NCI-H2107 (cell line): ENCODE data around the gene CD320.
"Not testable (repeated sequence)": the region's sequence is repeated elsewhere in the genome, so short reads cannot be mapped to it uniquely, and the experiment has no call there.

Experiments used
- DNase-seq: peaks from one replicate; lab custom pipeline; 2025; lab: John Stamatoyannopoulos, UW

Gene CD320

GRCh38 chr19:8308891-8309291 is 733 bp upstream of the CD320 start:
- DNase-seq, result no peak

- no peak for DNase-seq
Measured at GRCh38 chr19:8307400-8307964, 676 bp downstream of the CD320 start.

GRCh38 chr19:8306235-8307054 is 1.7 kb downstream of the CD320 start:
- no peak for DNase-seq

GRCh38 chr19:8305798-8306197 is 2.4 kb downstream of the CD320 start:
- no peak for DNase-seq

- no peak for DNase-seq
Measured at GRCh38 chr19:8304841-8305621, 3.1 kb downstream of the CD320 start.

- DNase-seq, result no peak
Measured at GRCh38 chr19:8302734-8303133, 5.4 kb downstream of the CD320 start.

GRCh38 chr19:8302357-8302691 is 5.8 kb downstream of the CD320 start:
- no peak for DNase-seq

- not testable (repeated sequence) for DNase-seq
Measured at GRCh38 chr19:8291337-8291736, 16.8 kb downstream of the CD320 start.

- not testable (repeated sequence) for DNase-seq
Measured at GRCh38 chr19:8276508-8276907, 31.6 kb downstream of the CD320 start.

GRCh38 chr19:8269724-8270123 is 38.4 kb downstream of the CD320 start:
- no peak for DNase-seq

- no peak for DNase-seq
Measured at GRCh38 chr19:8265872-8266271, 42.3 kb downstream of the CD320 start.

GRCh38 chr19:8264248-8264647 is 43.9 kb downstream of the CD320 start:
- DNase-seq, result not testable (repeated sequence)

- DNase-seq, result no peak
Measured at GRCh38 chr19:8262431-8262830, 45.7 kb downstream of the CD320 start.

- DNase-seq, result no peak
Measured at GRCh38 chr19:8261881-8262280, 46.3 kb downstream of the CD320 start.

GRCh38 chr19:8261347-8261746 is 46.8 kb downstream of the CD320 start:
- no peak for DNase-seq

GRCh38 chr19:8259922-8260247 is 48.3 kb downstream of the CD320 start:
- DNase-seq, result no peak

GRCh38 chr19:8259142-8259921 is 48.8 kb downstream of the CD320 start:
- DNase-seq, result no peak

GRCh38 chr19:8257052-8257443 is 51.1 kb downstream of the CD320 start:
- no peak for DNase-seq

- no peak for DNase-seq
Measured at GRCh38 chr19:8256276-8257051, 51.7 kb downstream of the CD320 start.

GRCh38 chr19:8255426-8256125 is 52.6 kb downstream of the CD320 start:
- DNase-seq, result no peak
